ENCODE results near the gene SLC36A4.
"Not testable (repeated sequence)": the region's sequence is repeated elsewhere in the genome, so short reads cannot be mapped to it uniquely, and the experiment has no call there.

Gene SLC36A4

GRCh38 chr11:93193731-93194130 lies 4.1 kb downstream of the SLC36A4 start:
- no peak for DNase-seq (ENCODE audit: low read depth)

DNA sequence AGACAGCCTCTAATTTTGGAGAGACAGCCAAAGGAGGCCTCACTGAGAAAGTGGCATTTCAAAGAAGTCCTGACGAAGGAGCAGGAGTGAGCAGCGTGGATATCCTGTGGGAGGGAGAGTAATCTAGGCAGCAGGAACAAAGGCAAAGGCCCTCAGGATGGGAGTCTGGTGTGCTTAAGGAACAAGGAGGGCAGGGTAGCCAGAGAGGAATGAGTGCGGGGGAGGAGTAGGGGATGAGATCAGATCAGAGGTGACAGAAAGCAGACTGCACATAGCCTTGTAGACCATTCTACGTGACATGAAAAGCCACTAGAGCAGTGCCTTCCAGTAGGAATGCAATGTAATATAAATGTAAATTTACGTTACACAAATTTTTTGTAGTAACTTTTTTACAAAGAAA lies 5.6 kb downstream of the SLC36A4 start:
- DNase-seq (ENCODE audit: low read depth), result no peak

DNA sequence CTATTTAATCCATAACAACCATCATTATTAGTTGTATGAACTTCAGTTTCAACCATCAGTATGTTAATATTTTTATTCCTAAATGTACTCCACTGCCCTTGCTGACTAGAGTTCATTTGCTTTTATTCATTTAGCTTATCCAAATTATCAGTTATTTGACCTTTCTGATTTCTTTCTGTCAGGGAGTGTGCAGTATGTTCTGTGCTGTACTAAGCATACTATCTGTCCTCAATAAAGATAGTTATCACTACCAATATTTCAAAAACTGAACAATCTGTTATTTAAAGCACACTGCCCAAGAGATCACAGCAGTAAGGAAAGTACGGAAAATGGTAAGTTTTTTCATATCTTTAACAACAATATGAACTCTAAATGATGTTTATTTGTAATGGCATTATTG lies 8.3 kb downstream of the SLC36A4 start:
- no peak for DNase-seq (ENCODE audit: low read depth)

DNA sequence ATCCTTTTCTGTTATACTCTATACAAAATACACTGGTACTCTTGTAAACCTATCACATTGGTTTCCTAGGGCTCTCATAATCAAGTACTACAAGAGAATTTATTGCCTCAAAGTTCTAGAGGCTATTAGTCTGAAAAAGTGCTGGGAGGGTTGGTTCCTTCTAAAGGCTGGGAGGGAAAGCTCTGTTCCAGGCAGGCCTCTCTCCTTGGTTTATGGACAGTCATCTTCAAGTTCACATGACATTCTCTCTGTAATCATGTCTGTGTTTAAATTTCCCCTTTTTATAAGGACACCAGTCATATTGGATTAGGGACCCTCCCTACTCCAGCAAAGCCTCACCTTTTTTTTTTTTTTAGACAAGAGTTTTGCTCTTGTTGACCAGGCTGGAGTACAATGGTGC lies 9.1 kb downstream of the SLC36A4 start:
- no peak for DNase-seq (ENCODE audit: low read depth)

GRCh38 chr11:93187290-93187689 lies 10.5 kb downstream of the SLC36A4 start:
- DNase-seq (ENCODE audit: low read depth), result no peak

DNA sequence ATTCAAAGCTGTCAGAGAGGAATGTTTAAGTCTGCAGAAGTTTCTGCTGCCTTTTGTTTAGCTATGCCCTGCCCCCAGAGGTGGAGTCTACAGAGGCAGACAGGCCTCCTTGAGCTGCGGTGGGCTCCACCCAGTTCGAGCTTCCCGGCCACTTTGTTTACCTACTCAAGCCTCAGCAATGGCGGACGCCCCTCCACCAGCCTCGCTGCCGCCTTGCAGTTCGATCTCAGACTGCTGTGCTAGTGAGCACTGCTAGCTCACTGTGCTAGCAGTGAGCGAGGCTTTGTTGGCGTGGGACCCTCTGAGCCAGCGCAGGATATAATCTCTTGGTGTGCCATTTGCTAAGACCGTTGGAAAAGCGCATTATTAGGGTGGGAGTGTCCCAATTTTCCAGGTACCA lies 19.9 kb downstream of the SLC36A4 start:
- not testable (repeated sequence) for DNase-seq (ENCODE audit: low read depth)

GRCh38 chr11:93169950-93170561 lies 27.7 kb downstream of the SLC36A4 start:
- DNase-seq (ENCODE audit: low read depth), result no peak

GRCh38 chr11:93169143-93169542 lies 28.6 kb downstream of the SLC36A4 start:
- no peak for DNase-seq (ENCODE audit: low read depth)

DNA sequence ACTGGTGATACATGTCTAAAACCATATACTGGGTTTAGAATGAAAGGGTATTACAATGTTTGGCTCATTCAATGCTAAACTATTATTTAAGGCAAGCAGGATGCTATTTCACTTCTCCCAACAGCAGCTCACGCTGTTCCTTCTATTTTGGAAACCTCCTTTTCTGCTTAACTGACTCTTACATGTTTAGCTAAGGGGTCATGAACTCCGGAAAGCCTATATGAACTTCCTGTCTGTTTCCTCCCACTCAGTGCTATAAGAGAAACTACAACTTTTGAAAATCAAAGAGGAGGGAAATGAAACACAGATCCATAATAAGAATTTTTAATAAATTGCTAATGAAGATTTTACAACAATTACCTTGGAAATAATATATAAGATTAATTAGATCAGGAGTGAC lies 30.9 kb downstream of the SLC36A4 start:
- DNase-seq (ENCODE audit: low read depth), result no peak

DNA sequence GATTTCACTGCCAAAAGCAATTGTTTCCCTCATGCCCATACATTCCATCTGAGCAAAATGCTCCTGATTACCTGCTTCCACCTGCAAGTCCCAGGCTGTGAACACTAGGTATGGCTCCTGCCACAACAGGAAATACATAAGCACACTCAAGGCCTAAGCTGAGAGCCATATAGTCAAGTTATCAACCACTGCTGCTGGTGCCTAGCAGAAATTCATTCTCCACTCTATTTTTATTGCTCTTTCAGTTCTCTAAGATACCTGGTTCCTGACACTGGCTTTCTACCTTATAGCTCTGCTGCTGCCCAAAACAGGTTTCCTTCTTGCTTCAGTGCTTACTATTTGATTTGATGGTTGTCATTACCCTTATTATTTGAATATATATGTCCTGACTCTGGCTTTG lies 31.6 kb downstream of the SLC36A4 start:
- no peak for DNase-seq (ENCODE audit: low read depth)

- no peak for DNase-seq (ENCODE audit: low read depth)
Measured at GRCh38 chr11:93160808-93161207, 37.0 kb downstream of the SLC36A4 start.

DNA sequence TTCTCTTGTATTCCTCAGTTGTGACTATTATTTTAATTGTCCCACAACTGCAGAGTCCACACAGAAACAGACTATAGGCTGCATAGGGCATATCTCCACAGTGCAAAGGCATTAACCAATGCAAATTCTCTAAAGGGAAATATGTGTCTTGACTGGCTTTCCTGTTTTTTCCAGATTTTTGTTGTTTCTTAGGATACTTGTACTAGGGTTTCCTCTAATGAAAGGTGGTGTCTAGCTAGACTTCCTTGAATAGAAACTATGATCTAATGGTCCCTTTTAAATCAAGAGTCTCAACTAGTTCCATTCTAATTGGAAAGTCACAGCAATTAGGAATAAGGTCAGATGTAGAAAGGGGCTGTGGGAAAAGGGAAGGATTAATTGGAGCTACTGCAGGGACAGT lies 37.6 kb downstream of the SLC36A4 start:
- DNase-seq (ENCODE audit: low read depth), result no peak

DNA sequence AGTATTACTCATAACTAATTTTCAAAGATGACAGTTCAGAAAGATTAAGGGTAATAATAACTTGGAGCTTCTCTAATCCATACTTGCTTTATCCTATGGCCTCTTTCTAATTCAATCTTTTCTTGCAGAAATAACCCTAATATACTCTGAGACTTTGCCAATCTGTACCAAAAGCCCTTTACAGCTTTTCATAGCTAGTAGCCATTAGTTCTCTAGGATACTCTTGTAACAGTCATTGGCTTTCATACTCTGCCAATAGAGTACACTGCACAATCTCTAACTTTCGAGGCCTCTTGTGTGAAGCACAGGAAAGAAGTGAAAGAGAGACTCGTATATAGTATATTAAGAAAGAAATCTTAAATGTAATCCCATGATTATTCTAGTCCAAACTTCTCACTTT lies 38.1 kb downstream of the SLC36A4 start:
- DNase-seq (ENCODE audit: low read depth), result no peak

DNA sequence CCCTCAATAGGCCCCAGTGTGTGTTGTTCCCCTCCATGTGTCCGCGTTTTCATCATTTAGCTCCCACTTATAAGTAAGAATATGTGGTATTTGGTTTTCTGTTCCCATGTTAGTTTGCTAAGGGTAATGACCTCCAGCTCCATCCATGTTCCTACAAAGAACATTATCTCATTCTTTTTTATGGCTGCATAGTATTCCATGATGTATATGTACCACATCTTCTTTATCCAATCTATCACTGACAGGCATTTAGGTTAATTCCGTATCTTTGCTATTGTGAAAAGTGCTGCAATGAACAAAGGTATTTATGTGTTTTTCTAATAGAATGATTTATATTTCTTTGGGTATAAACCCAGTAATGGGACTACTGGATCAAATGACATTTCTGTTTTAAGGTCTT lies 42.1 kb downstream of the SLC36A4 start:
- DNase-seq (ENCODE audit: low read depth), result no peak

- DNase-seq (ENCODE audit: low read depth), result no peak
Measured at GRCh38 chr11:93145390-93145915, 52.3 kb downstream of the SLC36A4 start.

- no peak for DNase-seq (ENCODE audit: low read depth)
Measured at GRCh38 chr11:93143800-93144199, 54.0 kb downstream of the SLC36A4 start.

GRCh38 chr11:93143186-93143585 lies 54.6 kb downstream of the SLC36A4 start:
- no peak for DNase-seq (ENCODE audit: low read depth)

- no peak for DNase-seq (ENCODE audit: low read depth)
Measured at GRCh38 chr11:93133488-93134109, 64.2 kb downstream of the SLC36A4 start.

DNA sequence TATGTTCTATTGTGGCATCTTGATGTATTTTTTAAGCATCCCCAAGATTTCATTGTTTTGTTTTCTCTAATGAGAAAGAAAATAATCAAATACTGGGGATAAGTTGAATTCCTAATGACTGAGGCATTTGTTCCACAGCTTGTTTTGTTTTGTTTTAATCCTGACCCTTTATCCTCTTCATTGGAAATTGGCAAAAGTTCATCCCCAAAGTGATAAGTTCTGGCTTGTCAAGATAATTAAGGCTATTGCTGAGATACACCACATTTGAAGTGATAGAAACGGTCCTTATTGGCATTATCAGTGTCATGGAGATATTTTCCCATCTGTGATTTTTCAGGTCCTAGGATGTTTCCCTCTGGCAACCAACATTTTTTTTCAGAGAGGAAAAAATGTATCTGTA lies 65.0 kb downstream of the SLC36A4 start:
- no peak for DNase-seq (ENCODE audit: low read depth)

GRCh38 chr11:93131709-93132108 lies 66.1 kb downstream of the SLC36A4 start:
- no peak for DNase-seq (ENCODE audit: low read depth)

GRCh38 chr11:93128574-93128973 lies 69.2 kb downstream of the SLC36A4 start:
- no peak for DNase-seq (ENCODE audit: low read depth)

DNA sequence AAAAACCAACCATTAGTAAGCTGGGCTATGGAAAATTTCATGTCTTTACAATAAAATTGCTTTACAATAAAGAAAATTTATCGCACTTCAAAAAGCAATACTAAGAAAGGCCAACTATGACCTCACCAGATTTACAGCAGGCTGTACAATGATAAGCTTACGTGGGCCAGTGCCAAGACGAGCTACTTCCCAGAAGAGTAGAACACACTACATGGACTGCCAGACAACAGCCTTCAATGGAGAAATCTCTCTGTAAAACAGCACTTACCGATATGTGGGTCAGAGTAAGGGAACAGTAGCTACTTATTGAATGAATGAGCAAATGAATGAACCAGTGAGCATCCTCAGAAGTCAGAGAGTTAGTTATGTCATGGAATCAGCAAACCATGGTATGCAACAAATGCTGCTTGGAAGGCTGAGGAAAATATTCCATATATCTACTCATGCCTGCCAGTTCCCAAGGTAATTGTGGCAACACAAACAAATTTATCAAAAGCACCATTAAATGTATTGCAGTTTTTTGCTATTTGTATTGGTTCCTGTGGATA lies 74.4 kb downstream of the SLC36A4 start:
- no peak for DNase-seq (ENCODE audit: low read depth)

DNA sequence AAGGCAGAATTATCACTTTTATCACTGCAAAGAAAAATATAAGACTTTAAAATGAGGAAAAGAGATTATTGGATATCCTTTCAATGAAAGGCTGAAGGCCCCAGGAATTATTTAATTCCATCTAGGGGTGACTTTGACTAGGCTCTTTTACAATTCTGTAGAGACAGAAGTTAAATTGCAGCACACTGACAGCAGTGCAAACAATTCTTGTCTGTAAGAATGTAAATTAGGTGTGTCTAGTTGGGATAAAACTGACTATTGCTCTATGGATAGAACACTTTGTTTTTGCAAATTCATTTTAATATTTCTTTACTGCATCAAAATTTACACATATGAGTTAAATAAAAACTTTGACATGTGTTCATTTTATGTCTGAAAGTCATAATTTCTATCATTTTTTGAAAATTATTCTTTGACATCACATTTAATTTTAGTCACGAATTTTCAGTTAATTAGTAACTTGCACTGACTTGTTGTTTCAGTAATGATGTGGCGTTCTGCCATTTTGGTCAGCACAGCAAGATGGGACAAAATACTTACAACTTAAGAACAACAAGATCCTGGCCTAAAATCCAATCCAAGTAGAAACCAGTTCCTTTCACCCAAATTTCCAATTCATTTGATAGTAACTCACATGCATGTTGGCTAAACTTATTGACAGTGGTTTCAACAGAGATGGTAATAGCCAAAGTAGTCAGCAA lies 75.1 kb downstream of the SLC36A4 start:
- no peak for DNase-seq (ENCODE audit: low read depth)
